GM12891 (cell line): ENCODE data around the gene ITPR1.

ENCODE experiments used
- POLR2A ChIP-seq: IDR thresholded peaks from 2 replicates; pipeline ENCODE4 v1.6.1; 2011; ENCODE audit warnings: low read depth, low read length, control low read depth
- SPI1 ChIP-seq: IDR thresholded peaks from 2 replicates; pipeline ENCODE4 v1.6.1; 2011; ENCODE audit warnings: low read depth, low read length, control low read depth

GRCh38 chr3:4580346-4581123 is 87.4 kb downstream of the ITPR1 start:
- no peak for TF ChIP-seq POLR2A
- no peak for TF ChIP-seq SPI1
